ENCODE measurements around the gene FAM13B. TPM values are rescaled to one million over a fixed set of nuclear protein-coding genes. Genes with fewer than 3 reads are reported as not detected.

Gene FAM13B
- polyA plus RNA-seq, 1 of the 3 experiments (the other 2 are of a cell fraction) = 13.0 TPM

- Histone ChIP-seq H3K9ac (no peak overlapping the region), H3K9me2 (no peaks in the 10 kb centered on the region), H3K4me3 (ENCODE audit: low read depth in 2 of 2, low read length in 1 of 2) (no peak overlapping the region), H3K36me3 (replicated peaks in 1 of 2; ENCODE audit: control insufficient read depth in 1 of 2, insufficient read depth in 2 of 2, low read length in 1 of 2) (peaks cover 16 to 40% of the 10 kb centered on the region in 2 experiments), H3K4me2 (no peak overlapping the region), H3F3A (replicated peaks; ENCODE audit: insufficient read depth) (peaks cover 27% of the 10 kb centered on the region), H3K79me2 (ENCODE audit: insufficient read depth) (peaks cover 81% of the 10 kb centered on the region), H3K27ac (ENCODE audit: low read depth in 2 of 2, low read length in 1 of 2) (no peak overlapping the region), H3K27me3 (ENCODE audit: insufficient read depth) (no peaks in the 10 kb centered on the region), H4K20me1 (ENCODE audit: insufficient read depth) (peaks cover 24% of the 10 kb centered on the region), H2AFZ (ENCODE audit: low read depth) (no peak overlapping the region), H3K4me1 (ENCODE audit: control insufficient read depth in 1 of 2, insufficient read depth in 2 of 2, low read depth in 1 of 2, low read length in 1 of 2) (peaks cover 2 to 16% of the 10 kb centered on the region in 2 experiments; a peak in 3 of 4 replicates), H3K9me3 (no peaks in the 10 kb centered on the region)
- 94% methylated on average over 1 of the region's 1 CpG for WGBS (ENCODE audit: low lambda C conversion rate)
- DNase-seq = no peak
- CTCF ChIA-PET = interaction anchor here (1.0 kb wide), 1 partner anchor 20 kb away, joined by 3 read pairs; no protein-coding TSS in a partner anchor
- TF ChIP-seq MEF2A (IDR thresholded peaks at IDR 0.05; ENCODE audit: borderline replicate concordance, low read depth) (no peak), PBX3 (IDR thresholded peaks at IDR 0.05) (no peak), SIN3A (IDR thresholded peaks at IDR 0.05; ENCODE audit: borderline replicate concordance, low read depth, low read length) (no peak), RXRA (IDR thresholded peaks at IDR 0.05; ENCODE audit: borderline replicate concordance, low read depth) (no peak)
- POLR2A ChIA-PET = no interaction called here
Measured at GRCh38 chr5:137997726-137998213, 35.1 kb downstream of the FAM13B start.

GRCh38 chr5:137995749-137996128 lies 37.1 kb downstream of the FAM13B start:
- peak overlapping the region; percentile 51; the same call in 1 of the 2 replicates for H3K4me2 ChIP-seq
- no peaks in the 10 kb centered on the region for H3K9me3 ChIP-seq
- ChIA-PET POLR2A (no interaction called here), CTCF (no interaction called here)
- no peak for DNase-seq
- no peaks in the 10 kb centered on the region for H3K27me3 ChIP-seq (ENCODE audit: insufficient read depth)
- H4K20me1 ChIP-seq (ENCODE audit: insufficient read depth) = peaks cover 28% of the 10 kb centered on the region
- no peaks in the 10 kb centered on the region for H3K9me2 ChIP-seq
- no peak overlapping the region for H3K9ac ChIP-seq
- peaks cover 94% of the 10 kb centered on the region for H3K79me2 ChIP-seq (ENCODE audit: insufficient read depth)
- peaks cover 18 to 46% of the 10 kb centered on the region in 2 experiments for H3K36me3 ChIP-seq (replicated peaks in 1 of 2; ENCODE audit: control insufficient read depth in 1 of 2, insufficient read depth in 2 of 2, low read length in 1 of 2)
- 40% methylated on average over 3 of the region's 3 CpGs for WGBS (ENCODE audit: low lambda C conversion rate)
- no peak overlapping the region for H2AFZ ChIP-seq (ENCODE audit: low read depth)
- H3K27ac ChIP-seq (ENCODE audit: low read depth in 2 of 2, low read length in 1 of 2) = peak overlapping the region; percentile 28 to 57; a peak in 3 of 4 replicates
- H3K4me1 ChIP-seq (ENCODE audit: control insufficient read depth in 1 of 2, insufficient read depth in 2 of 2, low read depth in 1 of 2, low read length in 1 of 2) = peaks cover 2 to 16% of the 10 kb centered on the region in 2 experiments; a peak in 3 of 4 replicates
- peaks cover 17% of the 10 kb centered on the region for H3F3A ChIP-seq (replicated peaks; ENCODE audit: insufficient read depth)
- TF ChIP-seq JUND (IDR thresholded peaks at IDR 0.05) (no peak), GABPA (IDR thresholded peaks at IDR 0.05; ENCODE audit: low read depth) (no peak), FOXM1 (IDR thresholded peaks at IDR 0.05; ENCODE audit: low read depth) (no peak), POLR2AphosphoS5 (IDR thresholded peaks at IDR 0.05; ENCODE audit: low read depth, low read length) (no peak), RCOR1 (IDR thresholded peaks at IDR 0.05; ENCODE audit: low read length) (no peak), RAD21 (IDR thresholded peaks at IDR 0.05; ENCODE audit: low read length) (no peak), SMC3 (IDR thresholded peaks at IDR 0.05; ENCODE audit: low read depth, low read length) (no peak), NFIC (IDR thresholded peaks at IDR 0.05; ENCODE audit: borderline replicate concordance) (no peak), MXI1 (IDR thresholded peaks at IDR 0.05; ENCODE audit: low read depth, low read length) (no peak), FOXJ3 (CRISPR knock-in tag; IDR thresholded peaks at IDR 0.05) (no peak), ELF1 (IDR thresholded peaks at IDR 0.05) (no peak), SIN3A (IDR thresholded peaks at IDR 0.05; ENCODE audit: borderline replicate concordance, low read depth, low read length) (no peak), YY1 (IDR thresholded peaks at IDR 0.05; ENCODE audit: low read depth) (no peak), EZH2phosphoT487 (IDR thresholded peaks at IDR 0.05; ENCODE audit: borderline replicate concordance, low read depth) (no peak), REST (IDR thresholded peaks at IDR 0.05; ENCODE audit: low read depth, low read length) (no peak), USF2 (IDR thresholded peaks at IDR 0.05; ENCODE audit: borderline replicate concordance, low read depth, low read length) (no peak)
- H3K4me3 ChIP-seq (ENCODE audit: low read depth in 2 of 2, low read length in 1 of 2) = peak overlapping the region in 1 of 2 experiments; percentile 10; a peak in 1 of 4 replicates

Data from SK-N-SH (cell line).